Measurements from ENCODE around the gene PPP1R14B. TPM values are rescaled to one million over a fixed set of nuclear protein-coding genes. Genes with fewer than 3 reads are reported as not detected.

PPP1R14B gene
- total RNA-seq, 4 donors from 2014 or later, result 9.5 to 63.4 (median 28.3) TPM

GRCh38 chr11:64263021-64263946 is 16.5 kb upstream of the PPP1R14B start:
- intact Hi-C loops (cut with DNase I; ENCODE audit: low total_unique reads), result no loop called here
- no peaks in the 10 kb centered on the region for H3K36me3 ChIP-seq
- H3K4me3 ChIP-seq, result no peak overlapping the region
- no peak for DNase-seq
- H3K27ac ChIP-seq, result no peak overlapping the region
- H3K9me3 ChIP-seq, result no peaks in the 10 kb centered on the region
- no peaks in the 10 kb centered on the region for H3K27me3 ChIP-seq
- no peak for TF ChIP-seq CTCF (IDR thresholded peaks at IDR 0.05)
- TF ChIP-seq POLR2A (IDR thresholded peaks at IDR 0.05), result no peak
- peaks cover 0 to 9% of the 10 kb centered on the region in 2 donors for H3K4me1 ChIP-seq

- Histone ChIP-seq H3K9me3 (no peaks in the 10 kb centered on the region), H3K36me3 (no peaks in the 10 kb centered on the region), H3K4me3 (no peak overlapping the region), H3K27ac (no peak overlapping the region), H3K27me3 (no peaks in the 10 kb centered on the region), H3K4me1 (peaks cover 0 to 3% of the 10 kb centered on the region in 2 donors)
- TF ChIP-seq POLR2A (IDR thresholded peaks at IDR 0.05) (no peak), CTCF (IDR thresholded peaks at IDR 0.05) (no peak)
- intact Hi-C loops (cut with DNase I; ENCODE audit: low total_unique reads), result no loop called here
- no peak for DNase-seq
Observed at GRCh38 chr11:64262271-64263002, 15.7 kb upstream of the PPP1R14B start.

DNA sequence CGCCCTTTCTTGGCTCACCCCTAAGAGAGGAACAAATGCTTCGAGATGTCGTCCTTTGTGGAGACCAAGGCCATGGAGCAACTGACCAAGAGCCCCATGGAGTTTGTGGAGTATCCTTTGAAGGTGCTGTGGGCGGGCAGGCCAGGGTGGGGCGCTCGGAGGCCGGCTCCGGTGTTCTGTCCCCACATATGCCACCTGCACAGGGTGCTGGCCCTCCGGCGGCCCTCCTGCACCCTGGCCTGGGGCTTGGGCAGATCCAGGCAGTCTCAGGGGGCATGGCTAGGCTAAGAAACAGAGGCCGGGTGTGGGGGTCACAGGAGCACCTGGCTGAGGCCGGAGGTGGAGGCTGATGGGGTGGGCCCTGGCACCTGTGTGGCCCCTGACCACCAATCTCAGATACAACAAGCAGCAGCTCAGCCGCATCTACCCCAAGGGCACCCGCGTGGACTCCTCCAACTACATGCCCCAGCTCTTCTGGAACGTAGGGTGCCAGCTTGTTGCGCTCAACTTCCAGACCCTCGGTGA is 14.9 kb upstream of the PPP1R14B start:
- Histone ChIP-seq H3K4me3 (no peak overlapping the region), H3K27me3 (no peaks in the 10 kb centered on the region), H3K9me3 (no peaks in the 10 kb centered on the region), H3K36me3 (no peaks in the 10 kb centered on the region), H3K4me1 (no peaks in the 10 kb centered on the region), H3K27ac (no peak overlapping the region)
- TF ChIP-seq POLR2A (IDR thresholded peaks at IDR 0.05) (no peak), CTCF (IDR thresholded peaks at IDR 0.05) (no peak)
- DNase-seq, result no peak
- intact Hi-C loops (cut with DNase I; ENCODE audit: low total_unique reads), result no loop called here

DNA sequence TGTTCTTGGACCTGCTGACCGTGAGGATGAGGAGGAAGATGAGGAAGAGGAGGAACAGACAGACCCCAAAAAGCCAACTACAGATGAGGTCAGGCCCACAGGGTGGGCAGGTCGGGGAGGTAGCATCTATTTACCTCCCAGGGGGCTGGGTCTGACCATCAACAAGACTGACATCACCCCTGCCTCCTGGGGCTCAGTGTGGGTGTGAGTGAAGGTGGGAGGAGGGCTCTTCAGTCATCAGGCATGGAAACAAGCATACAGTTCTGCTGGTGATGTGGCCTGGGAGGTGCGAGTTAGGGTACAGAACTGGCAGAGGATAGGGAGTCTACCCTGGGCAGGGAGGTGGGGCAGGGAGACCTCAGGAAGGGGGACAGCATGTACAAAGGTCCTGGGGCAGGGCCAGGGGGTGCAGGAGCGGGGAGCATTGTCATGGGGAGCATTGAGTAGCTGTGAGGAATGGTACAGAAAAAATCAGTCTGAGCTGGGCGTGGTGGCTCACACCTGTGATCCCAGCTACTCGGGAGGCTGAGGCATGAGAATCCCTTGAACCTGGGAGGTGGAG is 13.5 kb upstream of the PPP1R14B start:
- Histone ChIP-seq H3K4me3 (no peak overlapping the region), H3K27me3 (no peaks in the 10 kb centered on the region), H3K9me3 (no peaks in the 10 kb centered on the region), H3K27ac (no peak overlapping the region), H3K36me3 (no peaks in the 10 kb centered on the region), H3K4me1 (no peaks in the 10 kb centered on the region)
- TF ChIP-seq CTCF (IDR thresholded peaks at IDR 0.05) (no peak), POLR2A (IDR thresholded peaks at IDR 0.05) (no peak)
- no peak for DNase-seq
- intact Hi-C loops (cut with DNase I; ENCODE audit: low total_unique reads), result no loop called here

Measured in uterus (tissue), 4 donors.